Muscle layer of colon (tissue), 2 donors: ENCODE data around the gene SLC29A2.

Experiments used
- H3K27ac ChIP-seq: one replicate; pipeline ENCODE4 v1.7.0; 2013; ENCODE audit warnings: low read depth, mild to moderate bottlenecking, low read length, moderate library complexity
- H3K27me3 ChIP-seq, 2 donors: one replicate each; pipeline ENCODE4 v1.7.0; 2013; ENCODE audit warnings: low read length in 2 of 2, mild to moderate bottlenecking in 2 of 2; ENCODE audit not compliant: insufficient read depth in 2 of 2, control insufficient read depth in 1 of 2
- H3K36me3 ChIP-seq: one replicate; pipeline ENCODE4 v1.7.0; 2013; ENCODE audit warnings: mild to moderate bottlenecking, low read length; ENCODE audit not compliant: insufficient read depth
- H3K4me1 ChIP-seq: one replicate; pipeline ENCODE4 v1.7.0; 2013; ENCODE audit warnings: mild to moderate bottlenecking, low read length; ENCODE audit not compliant: insufficient read depth
- H3K4me3 ChIP-seq, 2 donors: one replicate each; pipeline ENCODE4 v1.7.0; 2013; ENCODE audit warnings: low read length in 2 of 2, low read depth in 1 of 2, mild to moderate bottlenecking in 1 of 2, moderate library complexity in 1 of 2
- H3K9ac ChIP-seq: one replicate; pipeline ENCODE4 v1.7.0; 2013; ENCODE audit warnings: low read length
- H3K9me3 ChIP-seq: one replicate; pipeline ENCODE4 v1.7.0; 2013; ENCODE audit warnings: mild to moderate bottlenecking, low read length
- donor health status: abdominal sarcoma.
- donor health status: Adenocarcinoma of cecum.

The SLC29A2 gene

DNA sequence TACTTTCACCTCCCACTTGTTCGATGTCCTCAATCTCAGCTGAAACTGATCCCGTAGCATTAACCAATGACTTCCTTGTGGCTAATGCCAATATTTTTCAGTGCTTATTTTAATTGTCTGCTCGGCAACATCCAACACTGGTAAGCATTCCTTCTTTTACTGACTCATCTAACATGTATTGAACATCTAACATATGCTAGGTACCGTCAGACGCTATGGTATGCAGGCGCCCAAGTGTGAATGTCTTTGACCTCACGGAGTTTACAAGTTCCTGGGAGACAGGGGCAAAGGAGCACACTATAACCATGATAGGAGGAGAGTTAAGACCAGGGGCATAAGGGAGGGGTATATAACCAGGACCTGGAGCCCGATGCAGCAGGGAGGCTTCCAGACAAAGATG, 28.4 kb downstream of the SLC29A2 start:
- Histone ChIP-seq H3K9ac (no peak overlapping the region), H3K36me3 (peaks cover 36% of the 10 kb centered on the region), H3K4me1 (peaks cover 34% of the 10 kb centered on the region), H3K9me3 (no peaks in the 10 kb centered on the region), H3K4me3 (no peak overlapping the region), H3K27me3 (no peaks in the 10 kb centered on the region), H3K27ac (no peak overlapping the region)

DNA sequence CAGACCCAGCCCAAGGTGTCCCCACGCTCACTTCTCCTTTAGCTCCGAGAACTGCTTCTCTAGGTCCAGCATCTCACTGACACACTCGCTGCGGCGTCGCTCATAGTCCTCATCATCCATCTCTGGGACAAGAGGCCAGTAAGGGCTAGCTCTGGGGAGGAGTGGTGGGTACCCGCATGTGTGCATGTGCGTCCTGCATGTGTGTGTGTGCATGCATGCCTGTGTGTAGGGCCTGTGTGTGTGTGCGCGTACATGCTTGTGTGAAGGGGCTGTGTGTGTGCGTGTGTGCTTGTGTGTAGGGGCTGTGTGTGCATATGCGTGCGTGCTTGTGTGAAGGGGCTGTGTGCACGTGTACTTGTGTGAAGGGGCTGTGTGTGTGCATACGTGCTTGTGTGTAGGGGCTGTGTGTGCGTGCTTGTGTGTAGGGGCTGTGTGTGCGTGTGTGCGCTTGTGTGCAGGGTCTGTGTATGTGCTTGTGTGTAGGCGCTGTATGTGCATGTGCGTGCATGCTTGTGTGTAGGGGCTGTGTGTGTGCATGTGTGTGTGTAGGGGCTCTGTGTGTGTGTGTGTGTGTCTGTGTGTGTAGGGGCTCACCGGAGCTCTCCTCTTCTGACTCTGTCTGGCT, 29.9 kb downstream of the SLC29A2 start:
- Histone ChIP-seq H3K36me3 (peaks cover 42% of the 10 kb centered on the region), H3K4me1 (peaks cover 34% of the 10 kb centered on the region)

DNA sequence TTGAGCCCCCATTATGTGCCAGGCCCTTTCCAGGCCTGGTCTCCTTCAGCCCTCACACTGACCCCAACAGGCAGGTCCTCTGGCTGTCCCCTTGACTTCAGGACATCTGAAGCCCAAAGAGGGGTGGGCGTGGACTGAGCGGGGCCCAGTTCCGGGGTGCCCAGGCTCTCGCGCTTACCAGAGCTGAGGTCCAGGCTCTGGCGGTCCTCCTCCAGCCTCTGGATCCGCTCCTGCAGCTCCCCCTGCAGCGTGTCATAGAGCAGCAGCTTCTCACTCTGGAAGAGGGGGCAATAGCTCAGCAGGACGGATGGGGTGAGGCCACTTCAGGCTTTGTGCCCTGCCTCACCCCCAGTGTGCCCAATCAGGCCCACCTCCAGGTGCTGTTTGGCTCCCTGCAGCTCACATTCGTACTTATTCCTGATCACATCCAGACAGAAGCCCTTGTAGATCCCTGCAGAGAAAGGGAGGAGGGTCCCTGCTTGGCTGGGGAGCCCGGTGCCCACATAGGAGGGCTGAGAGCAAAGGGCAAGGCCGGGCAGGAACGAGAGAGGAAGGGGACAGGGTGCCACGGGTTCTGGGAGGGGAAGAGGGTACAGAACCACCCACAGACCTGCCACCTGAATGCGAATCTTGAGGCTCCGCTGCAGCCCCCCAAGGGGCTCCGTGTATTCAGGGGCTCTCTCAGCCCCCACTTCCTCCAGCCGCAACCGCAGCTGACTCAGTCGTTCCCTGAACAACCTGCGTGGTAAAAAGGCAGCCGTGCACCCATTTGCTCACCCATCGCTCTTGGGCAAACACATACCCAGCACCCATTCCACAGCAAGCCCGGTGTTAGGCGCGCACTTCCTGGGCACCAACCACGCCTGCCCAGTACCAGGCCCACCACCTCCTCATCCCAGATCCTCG, 30.7 kb downstream of the SLC29A2 start:
- no peak overlapping the region for H3K4me3 ChIP-seq
- H3K27me3 ChIP-seq: no peaks in the 10 kb centered on the region
- H3K27ac ChIP-seq: no peak overlapping the region
- peaks cover 42% of the 10 kb centered on the region for H3K36me3 ChIP-seq
- no peaks in the 10 kb centered on the region for H3K9me3 ChIP-seq
- H3K9ac ChIP-seq: no peak overlapping the region
- H3K4me1 ChIP-seq: peaks cover 32% of the 10 kb centered on the region

More for the DNA sequence above, 29.9 kb downstream of the SLC29A2 start:
- no peak overlapping the region for H3K4me3 ChIP-seq
- no peak overlapping the region for H3K9ac ChIP-seq
- no peaks in the 10 kb centered on the region for H3K27me3 ChIP-seq
- H3K9me3 ChIP-seq: no peaks in the 10 kb centered on the region
- H3K27ac ChIP-seq: no peak overlapping the region

DNA sequence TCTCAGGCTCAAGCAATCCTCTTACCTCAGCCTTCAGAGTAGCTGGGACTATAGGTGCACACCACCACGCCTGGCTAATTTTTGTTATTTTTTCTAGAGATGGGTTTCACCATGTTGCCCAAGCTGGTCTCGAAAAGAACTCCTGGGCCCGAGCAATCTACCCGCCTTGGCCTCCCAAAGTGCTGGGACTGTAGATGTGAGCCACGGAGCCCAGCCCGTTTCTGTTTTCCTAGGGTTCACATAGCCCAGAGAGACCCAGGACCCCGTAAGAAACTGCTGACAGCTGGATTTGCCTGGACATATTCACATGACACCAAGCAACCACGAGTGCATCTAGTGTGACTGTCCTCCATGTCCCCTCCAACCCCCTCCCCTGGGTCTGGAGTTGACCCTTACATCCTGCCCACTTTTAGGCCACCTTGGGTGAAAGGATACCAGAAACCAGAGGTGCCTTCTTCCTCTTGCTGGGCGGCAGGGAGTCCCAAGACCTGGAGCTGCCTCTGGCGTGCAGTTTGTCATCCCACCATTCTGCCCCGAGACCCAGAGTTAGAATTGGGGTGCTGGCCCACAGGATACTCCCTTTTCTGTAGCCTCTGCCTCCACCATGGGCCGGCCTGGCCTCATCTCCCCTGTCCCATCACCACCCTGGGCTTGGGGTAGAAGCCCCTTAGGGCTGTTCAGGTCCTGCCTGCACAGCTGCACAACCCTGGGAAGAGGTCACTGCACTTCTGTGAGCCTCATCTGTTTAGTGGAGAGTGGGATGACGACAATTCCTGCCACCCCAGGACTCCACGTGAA, 31.7 kb downstream of the SLC29A2 start:
- Histone ChIP-seq H3K27ac (no peak overlapping the region), H3K27me3 (no peaks in the 10 kb centered on the region), H3K4me3 (no peak overlapping the region), H3K4me1 (peaks cover 25% of the 10 kb centered on the region), H3K9me3 (no peaks in the 10 kb centered on the region), H3K9ac (no peak overlapping the region), H3K36me3 (peaks cover 42% of the 10 kb centered on the region)

DNA sequence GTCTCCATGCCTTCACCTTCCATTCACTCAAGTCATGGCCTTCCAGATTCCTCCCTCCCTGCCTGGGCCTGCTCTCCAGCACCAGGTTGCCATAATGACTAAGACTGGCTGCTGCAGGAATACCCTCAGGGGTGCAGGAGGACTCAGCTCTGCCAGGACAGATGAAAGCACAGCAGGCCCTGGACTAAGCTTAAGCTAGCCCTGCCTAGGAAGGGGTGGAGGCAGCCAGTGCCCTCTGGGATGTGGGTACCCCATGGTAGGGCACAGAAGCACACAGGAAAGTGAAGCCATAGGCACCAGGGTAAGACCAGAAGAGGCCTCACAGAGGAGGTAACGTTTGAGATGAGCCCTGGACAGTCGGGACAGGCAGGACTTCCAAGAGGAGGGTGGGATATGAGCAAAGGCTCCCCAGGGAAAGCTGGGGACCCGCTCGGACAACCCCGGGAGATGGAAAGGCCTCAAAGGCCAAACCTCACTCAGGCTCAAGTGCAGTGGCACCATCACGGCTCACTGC, 32.3 kb downstream of the SLC29A2 start:
- no peak overlapping the region for H3K9ac ChIP-seq
- peaks cover 42% of the 10 kb centered on the region for H3K36me3 ChIP-seq
- no peaks in the 10 kb centered on the region for H3K9me3 ChIP-seq
- H3K27me3 ChIP-seq: no peaks in the 10 kb centered on the region
- H3K4me3 ChIP-seq: no peak overlapping the region
- peaks cover 22% of the 10 kb centered on the region for H3K4me1 ChIP-seq
- no peak overlapping the region for H3K27ac ChIP-seq

DNA sequence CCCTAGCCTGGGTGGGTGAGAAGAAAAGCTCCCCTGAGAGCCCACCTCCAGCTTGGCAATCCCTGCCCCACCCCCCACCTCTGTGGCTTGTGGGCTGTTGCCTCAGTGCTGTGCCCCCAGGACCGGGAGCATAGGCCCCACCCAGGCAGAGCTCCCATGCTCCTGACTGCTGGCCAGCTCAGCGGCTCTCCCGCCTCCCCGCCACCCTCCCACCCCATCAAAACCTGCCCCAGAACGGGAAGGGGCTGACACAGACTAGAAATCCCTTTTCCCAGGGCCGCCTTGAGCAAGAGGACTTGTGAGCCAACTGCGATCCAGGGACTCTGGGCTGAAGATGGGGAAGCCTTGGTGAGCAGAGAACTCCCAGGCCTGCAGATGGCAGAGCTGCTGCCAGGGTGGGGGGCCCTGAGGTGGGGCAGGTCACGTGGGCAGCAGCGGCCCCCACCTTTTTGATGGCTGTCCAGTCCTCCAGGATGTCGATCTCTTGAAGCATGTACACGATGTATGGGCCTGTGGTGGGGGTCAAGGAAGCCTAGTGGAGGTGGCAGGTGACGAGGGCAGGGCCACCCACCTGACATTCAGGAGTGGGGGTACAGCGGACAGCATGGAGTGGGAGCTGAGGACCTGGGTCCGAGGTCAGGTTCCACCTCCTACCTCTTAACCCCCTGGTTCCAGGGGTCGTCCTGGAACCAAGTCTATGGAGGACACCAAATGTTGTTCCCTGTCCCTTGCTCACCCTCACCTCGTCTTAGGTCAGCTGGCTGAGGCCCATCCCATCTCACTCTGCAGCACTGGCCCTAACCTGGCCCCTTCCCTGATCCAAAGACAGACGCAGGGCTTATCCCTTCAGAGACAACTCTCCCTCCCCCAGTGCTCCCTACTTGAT, 33.0 kb downstream of the SLC29A2 start:
- Histone ChIP-seq H3K9me3 (no peaks in the 10 kb centered on the region), H3K4me1 (peaks cover 15% of the 10 kb centered on the region), H3K36me3 (peaks cover 42% of the 10 kb centered on the region), H3K27ac (no peak overlapping the region), H3K4me3 (no peak overlapping the region), H3K27me3 (peaks cover 0 to 3% of the 10 kb centered on the region in 2 donors), H3K9ac (no peak overlapping the region)

DNA sequence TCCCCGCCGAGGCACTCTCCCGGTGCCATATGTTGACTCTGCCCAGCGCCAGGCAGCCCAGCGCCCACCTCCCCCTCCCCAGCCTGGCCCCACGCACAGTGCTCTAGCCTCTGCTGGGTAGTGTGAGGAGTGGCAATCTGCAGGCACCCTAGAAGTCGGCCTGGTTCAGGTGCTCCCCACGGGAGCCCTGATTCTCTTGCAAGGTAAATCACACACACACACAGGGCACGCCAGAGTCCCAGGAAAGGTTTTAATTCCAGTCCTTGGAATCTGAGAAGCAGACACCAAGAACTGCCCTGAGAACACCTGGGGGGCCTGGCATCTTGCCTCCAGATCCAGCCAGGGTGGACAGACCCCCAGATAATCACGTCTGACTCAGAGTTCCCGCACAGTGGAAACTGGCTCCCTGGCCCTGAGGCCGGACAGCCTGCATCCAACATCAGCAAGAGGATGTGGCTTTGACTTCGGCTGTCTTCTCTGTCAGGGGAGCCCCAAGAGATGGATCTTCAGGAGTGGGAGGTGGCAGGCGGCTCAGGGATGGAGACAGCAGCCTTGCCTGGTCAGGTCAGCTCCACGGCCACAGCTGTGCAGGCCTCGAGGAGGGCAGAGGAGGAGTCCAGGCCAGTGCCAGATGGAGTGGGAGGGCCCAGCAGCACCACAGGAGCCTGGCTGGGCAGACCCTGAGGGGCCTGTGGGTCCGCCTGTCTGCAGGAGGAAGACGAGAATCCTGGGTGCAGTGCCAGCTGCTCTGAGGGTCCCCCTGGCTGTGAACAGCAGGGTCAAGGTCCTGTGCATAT, 34.3 kb downstream of the SLC29A2 start:
- H3K27ac ChIP-seq: no peak overlapping the region
- H3K9me3 ChIP-seq: no peaks in the 10 kb centered on the region
- H3K27me3 ChIP-seq: peaks cover 0 to 8% of the 10 kb centered on the region in 2 donors

DNA sequence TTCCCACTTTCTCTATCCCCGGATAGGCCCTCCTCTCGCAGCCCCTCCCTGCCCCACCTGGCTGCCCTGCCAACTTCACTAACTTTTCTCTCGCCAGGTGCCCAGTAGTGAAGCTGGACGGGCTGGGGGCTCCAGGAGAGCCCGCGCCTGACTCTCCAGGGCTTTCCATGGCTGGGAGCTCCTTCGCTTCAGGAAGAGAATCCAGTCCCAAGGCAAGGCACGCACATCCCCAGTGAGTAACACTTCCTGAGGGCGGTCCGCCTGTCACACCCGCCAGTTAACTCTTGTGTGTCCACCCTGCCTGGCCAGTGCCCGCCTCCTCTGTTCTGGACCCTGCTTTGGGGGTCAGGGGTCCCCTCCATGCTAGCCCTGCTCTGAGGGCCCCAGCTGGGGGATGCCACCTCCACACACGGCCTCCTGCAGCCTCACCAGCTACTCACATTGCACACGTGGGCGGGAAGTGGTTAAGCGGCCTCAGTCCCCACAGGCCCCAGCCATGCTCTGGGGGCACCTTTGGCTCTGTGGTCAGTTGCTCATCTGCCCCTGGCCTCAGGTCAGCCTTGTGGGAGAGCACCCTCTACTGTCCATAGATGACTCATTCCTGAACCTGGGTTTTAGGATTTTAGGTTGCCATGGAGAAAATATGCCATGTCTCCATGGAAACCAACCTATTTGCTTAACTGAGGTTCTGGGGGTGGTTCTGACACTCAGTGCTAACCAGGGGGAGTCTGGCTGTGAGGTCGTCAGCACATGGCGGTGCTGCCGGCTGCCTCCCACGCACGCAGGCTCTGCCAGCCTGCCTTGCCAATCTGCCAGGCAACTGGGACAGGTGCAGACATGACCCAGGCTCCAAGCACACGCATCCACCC, 35.1 kb downstream of the SLC29A2 start, which contains the start of gene RIN1:
RIN1 (minus strand) TSS at position 201 of the 869 bp plus-strand sequence; CDS start at position 169, 32 bp downstream.
- H3K36me3 ChIP-seq: peaks cover 36% of the 10 kb centered on the region
- peak within 1 kb of the TSS; percentile 25 for H3K9ac ChIP-seq
- H3K9me3 ChIP-seq: no peaks in the 10 kb centered on the region

More for the DNA sequence above, 34.3 kb downstream of the SLC29A2 start:
- H3K36me3 ChIP-seq: peaks cover 42% of the 10 kb centered on the region
- H3K4me3 ChIP-seq: no peak overlapping the region
- no peak overlapping the region for H3K9ac ChIP-seq
- H3K4me1 ChIP-seq: peaks cover 10% of the 10 kb centered on the region

DNA sequence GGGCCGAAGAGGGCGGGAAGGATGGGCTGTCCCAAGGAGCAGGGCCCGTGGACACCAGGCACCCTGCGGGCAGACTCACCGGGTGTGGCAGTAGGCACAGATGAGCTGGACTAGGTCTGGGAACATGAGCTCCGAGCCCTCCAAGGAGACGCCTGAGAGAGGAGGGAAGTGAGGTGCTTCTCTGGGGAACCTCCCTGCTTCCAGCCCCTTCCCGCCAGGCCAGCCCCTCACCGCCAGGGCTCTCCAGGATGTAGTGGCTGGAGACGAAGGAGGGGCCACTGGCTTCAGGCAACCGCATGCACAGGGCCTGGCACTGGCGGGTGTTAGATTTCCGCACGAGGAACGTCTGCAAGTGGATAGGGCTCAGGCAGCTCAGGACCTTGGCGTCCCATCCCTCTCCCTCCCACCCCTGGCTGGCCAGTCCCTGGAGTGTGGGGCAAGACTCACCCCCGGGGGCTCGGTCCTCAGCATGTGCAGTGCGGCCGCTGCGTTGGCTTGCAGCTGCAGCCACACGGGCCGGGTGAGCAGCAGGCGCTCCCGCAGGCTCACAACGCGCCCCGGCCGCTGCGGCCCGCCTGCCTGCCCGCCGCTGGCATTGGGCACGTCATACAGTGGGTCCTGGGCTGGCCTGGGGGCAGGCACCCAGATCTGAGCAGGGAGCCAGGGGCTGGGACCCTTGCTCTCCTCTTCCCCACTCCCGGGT, 35.9 kb downstream of the SLC29A2 start:
- Histone ChIP-seq H3K9ac (peak overlapping the region; percentile 25), H3K27me3 (peaks cover 0 to 8% of the 10 kb centered on the region in 2 donors), H3K36me3 (peaks cover 29% of the 10 kb centered on the region), H3K4me3 (peak overlapping the region; percentile 43 to 63), H3K27ac (no peak overlapping the region), H3K4me1 (peaks cover 10% of the 10 kb centered on the region), H3K9me3 (no peaks in the 10 kb centered on the region)

More for the DNA sequence above, 35.1 kb downstream of the SLC29A2 start, which contains the start of gene RIN1:
- peaks cover 0 to 8% of the 10 kb centered on the region in 2 donors for H3K27me3 ChIP-seq
- H3K4me3 ChIP-seq: peak within 1 kb of the TSS; percentile 43 to 63
- no peak within 1 kb of the TSS for H3K27ac ChIP-seq
- H3K4me1 ChIP-seq: peaks cover 10% of the 10 kb centered on the region
